ENCODE data around the gene ADPRS.
A peak's percentile ranks its signal among the peaks of the same experiment; 100 is the strongest.

The ADPRS gene

GRCh38 chr1:36133484-36133883 is 44.8 kb downstream of the ADPRS start:
- DNase-seq (ENCODE audit: low spot score), result peak; percentile 86

GRCh38 chr1:36134031-36134430 is 45.3 kb downstream of the ADPRS start:
- DNase-seq (ENCODE audit: low spot score), result no peak

- DNase-seq (ENCODE audit: low spot score), result peak; percentile 69
Measured at GRCh38 chr1:36134505-36135329, 46.0 kb downstream of the ADPRS start.

GRCh38 chr1:36135330-36135667 is 46.6 kb downstream of the ADPRS start:
- DNase-seq (ENCODE audit: low spot score), result no peak

GRCh38 chr1:36135796-36136195 is 47.1 kb downstream of the ADPRS start:
- no peak for DNase-seq (ENCODE audit: low spot score)

- DNase-seq (ENCODE audit: low spot score), result peak; percentile 87
Measured at GRCh38 chr1:36136535-36136934, 47.8 kb downstream of the ADPRS start.

- no peak for DNase-seq (ENCODE audit: low spot score)
Measured at GRCh38 chr1:36137226-36137625, 48.5 kb downstream of the ADPRS start.

- DNase-seq (ENCODE audit: low spot score), result no peak
Measured at GRCh38 chr1:36137776-36138175, 49.1 kb downstream of the ADPRS start.

GRCh38 chr1:36139521-36139920 is 50.8 kb downstream of the ADPRS start:
- no peak for DNase-seq (ENCODE audit: low spot score)

GRCh38 chr1:36142121-36142520 is 53.4 kb downstream of the ADPRS start:
- no peak for DNase-seq (ENCODE audit: low spot score)

- no peak for DNase-seq (ENCODE audit: low spot score)
Measured at GRCh38 chr1:36143424-36143823, 54.7 kb downstream of the ADPRS start.
